ENCODE data around the gene OSBPL8. TPM values are rescaled to one million over a fixed set of nuclear protein-coding genes. Genes with fewer than 3 reads are reported as not detected.

Gene OSBPL8
- total and polyA plus RNA-seq, 2 donors (not counting 1 experiment from before 2014, with no cell fraction given): 11.1 to 112 TPM

GRCh38 chr12:76530516-76530915 is 29.1 kb downstream of the OSBPL8 start:
- Histone ChIP-seq H3K27me3 (replicated peaks in 1 of 4; ENCODE audit: control extremely low read depth in 1 of 4, control insufficient read depth in 3 of 4, insufficient read depth in 4 of 4, low read length in 3 of 4) (no peaks in the 10 kb centered on the region), H3K9ac (ENCODE audit: low read length) (no peak overlapping the region), H3K27ac (ENCODE audit: low read length in 2 of 2) (no peak overlapping the region), H3K79me2 (ENCODE audit: control insufficient read depth, insufficient read depth, low read length) (peaks cover 95% of the 10 kb centered on the region), H3K4me2 (replicated peaks; ENCODE audit: low read depth, low read length, poor library complexity, severe bottlenecking) (no peak overlapping the region), H3K36me3 (replicated peaks in 1 of 2; ENCODE audit: control extremely low read depth in 1 of 2, control insufficient read depth in 1 of 2, extremely low read depth in 1 of 2, insufficient read depth in 2 of 2, low read length in 1 of 2) (peaks cover 5 to 8% of the 10 kb centered on the region in 2 experiments), H3K4me3 (ENCODE audit: control extremely low read depth in 1 of 5, extremely low read depth in 1 of 5, insufficient read depth in 1 of 5, low read depth in 2 of 5, low read length in 4 of 5) (no peak overlapping the region), H3K4me1 (ENCODE audit: control insufficient read depth in 2 of 2, insufficient read depth in 2 of 2, low read length in 2 of 2) (no peaks in the 10 kb centered on the region), H3K9me3 (ENCODE audit: control extremely low read depth in 1 of 3, control insufficient read depth in 2 of 3, insufficient read depth in 1 of 3, low read length in 2 of 3) (peaks cover 0 to 2% (median 2%) of the 10 kb centered on the region in 3 donors), H4K20me1 (ENCODE audit: control insufficient read depth, insufficient read depth, low read length, poor library complexity, severe bottlenecking) (peaks cover 35% of the 10 kb centered on the region), H2AFZ (ENCODE audit: insufficient read depth, low read depth, low read length, poor library complexity, severe bottlenecking) (no peak overlapping the region)
- Mint-ChIP-seq H3K27me3 (no peaks in the 10 kb centered on the region), H3K27ac (no peak overlapping the region), H3K9me3 (ENCODE audit: insufficient read depth) (peaks cover 2% of the 10 kb centered on the region), H3K4me1 (peaks cover 39% of the 10 kb centered on the region), H3K4me3 (no peak overlapping the region)
- ATAC-seq (ENCODE audit: low read depth) (no peak), DNase-seq (no peak)
- ChIA-PET CTCF (no interaction called here), POLR2A (interaction anchor here (0.6 kb wide), 1 partner anchor 531 kb away, joined by 3 read pairs; no protein-coding TSS in a partner anchor)
- no CpG with 5 or more reads among the region's 1 CpG for WGBS (ENCODE audit: insufficient coverage)
- TF ChIP-seq EZH2 (IDR thresholded peaks at IDR 0.05; ENCODE audit: borderline replicate concordance, insufficient read depth, low read depth, low read length, poor library complexity, severe bottlenecking) (no peak), CTCF (IDR thresholded peaks at IDR 0.05) (no peak)
- intact Hi-C loops (cut with micrococcal nuclease): no loop called here

- intact Hi-C loops (cut with micrococcal nuclease): no loop called here
- Histone ChIP-seq H3K4me3 (ENCODE audit: control extremely low read depth in 1 of 5, extremely low read depth in 1 of 5, insufficient read depth in 1 of 5, low read depth in 2 of 5, low read length in 4 of 5) (no peak overlapping the region), H3K9ac (ENCODE audit: low read length) (no peak overlapping the region), H2AFZ (ENCODE audit: insufficient read depth, low read depth, low read length, poor library complexity, severe bottlenecking) (no peak overlapping the region), H3K9me3 (ENCODE audit: control extremely low read depth in 1 of 3, control insufficient read depth in 2 of 3, insufficient read depth in 1 of 3, low read length in 2 of 3) (peaks cover 0 to 2% (median 0%) of the 10 kb centered on the region in 3 donors), H3K4me2 (replicated peaks; ENCODE audit: low read depth, low read length, poor library complexity, severe bottlenecking) (no peak overlapping the region), H3K27ac (ENCODE audit: low read length in 2 of 2) (no peak overlapping the region), H3K4me1 (ENCODE audit: control insufficient read depth in 2 of 2, insufficient read depth in 2 of 2, low read length in 2 of 2) (no peaks in the 10 kb centered on the region), H3K79me2 (ENCODE audit: control insufficient read depth, insufficient read depth, low read length) (peaks cover 92% of the 10 kb centered on the region), H3K27me3 (replicated peaks in 1 of 4; ENCODE audit: control extremely low read depth in 1 of 4, control insufficient read depth in 3 of 4, insufficient read depth in 4 of 4, low read length in 3 of 4) (no peaks in the 10 kb centered on the region), H4K20me1 (ENCODE audit: control insufficient read depth, insufficient read depth, low read length, poor library complexity, severe bottlenecking) (peaks cover 35% of the 10 kb centered on the region), H3K36me3 (replicated peaks in 1 of 2; ENCODE audit: control extremely low read depth in 1 of 2, control insufficient read depth in 1 of 2, extremely low read depth in 1 of 2, insufficient read depth in 2 of 2, low read length in 1 of 2) (peaks cover 5 to 7% of the 10 kb centered on the region in 2 experiments)
- DNase-seq: no peak
- ChIA-PET POLR2A (no interaction called here), CTCF (interaction anchor here (2.1 kb wide), 1 partner anchor 74 kb away, joined by 4 read pairs; no protein-coding TSS in a partner anchor)
- H3K4me3 Mint-ChIP-seq: no peak overlapping the region
- TF ChIP-seq EZH2 (IDR thresholded peaks at IDR 0.05; ENCODE audit: borderline replicate concordance, insufficient read depth, low read depth, low read length, poor library complexity, severe bottlenecking): no peak
- no peak for TF ChIP-seq CTCF (IDR thresholded peaks at IDR 0.05)
- H3K4me1 Mint-ChIP-seq: peaks cover 38% of the 10 kb centered on the region
- WGBS (ENCODE audit: insufficient coverage): 100% methylated on average over 1 of the region's 4 CpGs
- no peak for ATAC-seq (ENCODE audit: low read depth)
- H3K27ac Mint-ChIP-seq: no peak overlapping the region
- H3K27me3 Mint-ChIP-seq: no peaks in the 10 kb centered on the region
- H3K9me3 Mint-ChIP-seq (ENCODE audit: insufficient read depth): peaks cover 2% of the 10 kb centered on the region
These were observed 30.2 kb downstream of the OSBPL8 start for GRCh38 chr12:76529226-76529918.

Data from B cell (primary cell).